B cell (primary cell): ENCODE data around the gene MRPL20. TPM values are rescaled to one million over a fixed set of nuclear protein-coding genes. Genes with fewer than 3 reads are reported as not detected.

Experiments
- ATAC-seq: fragments of 200-7000 bp; cut with Tn5 transposase; one replicate; pipeline ENCODE4 v1.10.0; 2021; ENCODE audit warnings: low read depth, mild to moderate bottlenecking, moderate number of reproducible peaks, moderate library complexity
- CTCF ChIA-PET: fragments of 350-600 bp; sonication (Branson Sonifier 250); formaldehyde crosslinking; loops from one replicate; lab custom pipeline; 2021; ENCODE audit warnings: antibody characterized with exemption, inconsistent platforms; lab: Charles Lee
- POLR2A ChIA-PET: fragments of 350-600 bp; sonication (Branson Sonifier 250); formaldehyde crosslinking; loops from one replicate; lab custom pipeline; 2021; ENCODE audit warnings: antibody characterized with exemption; lab: Charles Lee
- DNase-seq: peaks from one replicate; pipeline ENCODE4 v3.0.0; 2013
- H2AFZ ChIP-seq: 2 replicates; pipeline ENCODE4 v1.6.1; 2012; ENCODE audit warnings: mild to moderate bottlenecking, low read depth, low read length; ENCODE audit not compliant: insufficient read depth, poor library complexity, severe bottlenecking
- H3K27ac ChIP-seq, 2 donors: 1 replicate in 1 of 2; 2 replicates in 1 of 2; pipeline ENCODE4 v1.5.1; 2012 to 2013; ENCODE audit warnings: low read length in 2 of 2, mild to moderate bottlenecking in 2 of 2, moderate library complexity in 1 of 2
- H3K27me3 ChIP-seq, 4 experiments: fragments of 200-600 bp in 1 of 4; sonication (generic) in 1 of 4; replicated peaks in 1 of 4; 1 replicate in 2 of 4; 2 replicates in 2 of 4; pipeline versions ENCODE4 v1.6.1 to v1.7.0; 2013 to 2016; ENCODE audit warnings: low read length in 3 of 4, mild to moderate bottlenecking in 2 of 4, mixed read lengths in 1 of 4, moderate library complexity in 1 of 4; ENCODE audit not compliant: insufficient read depth in 4 of 4, control insufficient read depth in 3 of 4; ENCODE audit errors: control extremely low read depth in 1 of 4
- H3K36me3 ChIP-seq, 2 experiments: replicated peaks in 1 of 2; 1 replicate in 1 of 2; 2 replicates in 1 of 2; pipeline versions ENCODE4 v1.6.1 to v1.7.1; 2013; ENCODE audit warnings: low read length in 1 of 2; ENCODE audit not compliant: insufficient read depth in 2 of 2, control insufficient read depth in 1 of 2; ENCODE audit errors: control extremely low read depth in 1 of 2, extremely low read depth in 1 of 2
- H3K4me1 ChIP-seq, 2 donors: fragments of 200-600 bp in 1 of 2; sonication (generic) in 1 of 2; 1 replicate in 1 of 2; 2 replicates in 1 of 2; pipeline versions ENCODE4 v1.5.1 to v1.6.1; 2013 to 2017; ENCODE audit warnings: low read length in 2 of 2; ENCODE audit not compliant: control insufficient read depth in 2 of 2, insufficient read depth in 2 of 2
- H3K4me2 ChIP-seq: replicated peaks from 2 replicates; pipeline ENCODE3; 2012; ENCODE audit warnings: mild to moderate bottlenecking, low read depth, low read length; ENCODE audit not compliant: poor library complexity, severe bottlenecking
- H3K4me3 ChIP-seq, 5 experiments: fragments of 200-600 bp in 1 of 5; sonication (generic) in 1 of 5; 1 replicate in 3 of 5; 2 replicates in 2 of 5; pipeline versions ENCODE4 v1.5.1 to v1.7.0; 2011 to 2016; ENCODE audit warnings: low read length in 4 of 5, mild to moderate bottlenecking in 4 of 5, low read depth in 2 of 5, control low read depth in 1 of 5, moderate library complexity in 1 of 5; ENCODE audit not compliant: insufficient read depth in 1 of 5; ENCODE audit errors: control extremely low read depth in 1 of 5, extremely low read depth in 1 of 5
- H3K79me2 ChIP-seq: fragments of 200-600 bp; sonication (generic); one replicate; pipeline ENCODE4 v1.6.0; 2016; ENCODE audit warnings: low read length; ENCODE audit not compliant: control insufficient read depth, insufficient read depth
- H3K9ac ChIP-seq: fragments of 200-600 bp; sonication (generic); 2 replicates; pipeline ENCODE4 v1.6.1; 2017; ENCODE audit warnings: mild to moderate bottlenecking, low read length, moderate library complexity
- H3K9me3 ChIP-seq, 3 donors: one replicate each; pipeline versions ENCODE4 v1.6.1 to v1.7.1; 2013; ENCODE audit warnings: low read length in 2 of 3; ENCODE audit not compliant: control insufficient read depth in 2 of 3, insufficient read depth in 1 of 3; ENCODE audit errors: control extremely low read depth in 1 of 3
- H4K20me1 ChIP-seq: 2 replicates; pipeline ENCODE4 v1.6.0; 2012; ENCODE audit warnings: mild to moderate bottlenecking, low read length; ENCODE audit not compliant: insufficient read depth, control insufficient read depth, poor library complexity, severe bottlenecking
- H3K27ac Mint-ChIP-seq: one replicate; pipeline ENCODE4 v1.8.0; 2021; ENCODE audit warnings: mixed read lengths
- H3K27me3 Mint-ChIP-seq: one replicate; pipeline ENCODE4 v1.8.0; 2021; ENCODE audit warnings: mixed read lengths
- H3K4me1 Mint-ChIP-seq: one replicate; pipeline ENCODE4 v1.8.0; 2021; ENCODE audit warnings: mixed read lengths
- H3K4me3 Mint-ChIP-seq: one replicate; pipeline ENCODE4 v1.8.0; 2021; ENCODE audit warnings: mixed read lengths
- H3K9me3 Mint-ChIP-seq: one replicate; pipeline ENCODE4 v1.8.0; 2022; ENCODE audit warnings: mixed read lengths; ENCODE audit not compliant: insufficient read depth
- EZH2 ChIP-seq: IDR thresholded peaks from 2 replicates; pipeline ENCODE4 v1.6.1; 2012; ENCODE audit warnings: borderline replicate concordance, low read depth, mild to moderate bottlenecking, moderate library complexity, low read length; ENCODE audit not compliant: insufficient read depth, poor library complexity, severe bottlenecking
- WGBS: methylation state at CpG from one replicate; pipeline ENCODE4 v1.1.5; 2013; ENCODE audit warnings: missing lambda C conversion rate; ENCODE audit not compliant: insufficient coverage; 5-methylcytosine and 5-hydroxymethylcytosine counted together
- intact Hi-C: fragments of 100-400 bp; cut with micrococcal nuclease; formaldehyde crosslinking; loops from one replicate; pipeline ENCODE4 v1.10.0; 2022
- polyA plus RNA-seq: library from polyadenylated mRNA; depleted of rRNA; stranded (reverse); fragments of >200 nt; gene quantifications from 2 replicates; pipeline ENCODE4 v1.2.3, GENCODE V29; 2012
- total RNA-seq, 2 donors: library from RNA; stranded (reverse); fragments of 120-200 nt in 1 of 2; gene quantifications; 1 replicate in 1 of 2; 2 replicates in 1 of 2; pipeline versions ENCODE4 v1.2.3 to v1.2.4, GENCODE V29; 2013 to 2022
- TF ChIP-seq, protein P1 (sequence below): fragments of 200-600 bp; IDR thresholded peaks from one replicate; pipeline ENCODE4 v1.8.0; 2022; ENCODE audit warnings: antibody characterized with exemption, mild to moderate bottlenecking

MRPL20 gene
- total and polyA plus RNA-seq, 2 donors (not counting 1 experiment from before 2014, with no cell fraction given), result 55.9 to 119 TPM

DNA sequence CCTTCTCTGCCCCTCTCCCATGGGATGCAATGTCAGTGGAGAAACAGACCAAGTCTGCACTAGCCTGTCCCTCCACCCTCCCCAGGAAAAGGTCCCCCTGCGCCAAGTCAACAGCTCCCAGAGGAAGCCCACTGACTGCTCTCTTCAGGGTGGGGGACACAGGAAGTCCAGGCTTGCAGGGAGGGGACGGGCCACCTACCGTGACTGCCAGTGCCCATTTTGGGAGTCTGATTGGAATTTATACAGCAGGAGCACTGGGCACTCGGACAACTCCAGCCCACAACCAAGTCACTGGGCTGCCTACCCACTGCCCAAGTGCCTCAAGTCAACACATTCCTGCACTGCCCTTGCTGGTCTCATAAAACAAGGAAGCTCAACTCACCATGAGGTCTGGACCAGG, 14.1 kb downstream of the MRPL20 start:
- peaks cover 40% of the 10 kb centered on the region for H4K20me1 ChIP-seq
- Mint-ChIP-seq H3K4me1 (peaks cover 17% of the 10 kb centered on the region), H3K27ac (no peak overlapping the region), H3K4me3 (no peak overlapping the region), H3K9me3 (no peaks in the 10 kb centered on the region), H3K27me3 (no peaks in the 10 kb centered on the region)
- peaks cover 19 to 84% of the 10 kb centered on the region in 2 experiments for H3K36me3 ChIP-seq
- no peak overlapping the region for H2AFZ ChIP-seq
- ATAC-seq, result no peak
- TF ChIP-seq, protein P1, sequence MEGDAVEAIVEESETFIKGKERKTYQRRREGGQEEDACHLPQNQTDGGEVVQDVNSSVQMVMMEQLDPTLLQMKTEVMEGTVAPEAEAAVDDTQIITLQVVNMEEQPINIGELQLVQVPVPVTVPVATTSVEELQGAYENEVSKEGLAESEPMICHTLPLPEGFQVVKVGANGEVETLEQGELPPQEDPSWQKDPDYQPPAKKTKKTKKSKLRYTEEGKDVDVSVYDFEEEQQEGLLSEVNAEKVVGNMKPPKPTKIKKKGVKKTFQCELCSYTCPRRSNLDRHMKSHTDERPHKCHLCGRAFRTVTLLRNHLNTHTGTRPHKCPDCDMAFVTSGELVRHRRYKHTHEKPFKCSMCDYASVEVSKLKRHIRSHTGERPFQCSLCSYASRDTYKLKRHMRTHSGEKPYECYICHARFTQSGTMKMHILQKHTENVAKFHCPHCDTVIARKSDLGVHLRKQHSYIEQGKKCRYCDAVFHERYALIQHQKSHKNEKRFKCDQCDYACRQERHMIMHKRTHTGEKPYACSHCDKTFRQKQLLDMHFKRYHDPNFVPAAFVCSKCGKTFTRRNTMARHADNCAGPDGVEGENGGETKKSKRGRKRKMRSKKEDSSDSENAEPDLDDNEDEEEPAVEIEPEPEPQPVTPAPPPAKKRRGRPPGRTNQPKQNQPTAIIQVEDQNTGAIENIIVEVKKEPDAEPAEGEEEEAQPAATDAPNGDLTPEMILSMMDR, result no peak
- no peak for TF ChIP-seq EZH2
- DNase-seq, result no peak
- POLR2A ChIA-PET, result no interaction called here
- no peak overlapping the region for H3K9ac ChIP-seq
- H3K4me1 ChIP-seq, result peaks cover 5 to 9% of the 10 kb centered on the region in 2 donors
- no peak overlapping the region for H3K4me2 ChIP-seq
- H3K27ac ChIP-seq, result no peak overlapping the region
- H3K9me3 ChIP-seq, result no peaks in the 10 kb centered on the region
- no peaks in the 10 kb centered on the region for H3K27me3 ChIP-seq
- H3K79me2 ChIP-seq, result peaks cover 55% of the 10 kb centered on the region
- intact Hi-C loops, result no loop called here
- WGBS, result 100% methylated on average over 4 of the region's 4 CpGs
- CTCF ChIA-PET, result no interaction called here
- H3K4me3 ChIP-seq, result no peak overlapping the region

GRCh38 chr1:1391225-1391624, 15.9 kb downstream of the MRPL20 start:
- Histone ChIP-seq H3K4me2 (no peak overlapping the region), H3K4me3 (no peak overlapping the region), H3K79me2 (peaks cover 57% of the 10 kb centered on the region), H3K27ac (no peak overlapping the region), H3K27me3 (no peaks in the 10 kb centered on the region), H3K9me3 (no peaks in the 10 kb centered on the region), H2AFZ (no peak overlapping the region), H4K20me1 (peaks cover 58% of the 10 kb centered on the region), H3K4me1 (no peaks in the 10 kb centered on the region), H3K9ac (no peak overlapping the region), H3K36me3 (peaks cover 22 to 90% of the 10 kb centered on the region in 2 experiments)
- WGBS, result 96% methylated on average over 11 of the region's 12 CpGs
- no peak for ATAC-seq
- CTCF ChIA-PET, result interaction anchor here (1.0 kb wide), 1 partner anchor 8 kb away, joined by 3 read pairs; the partner anchor contains the start of gene CCNL2
- no peaks in the 10 kb centered on the region for H3K27me3 Mint-ChIP-seq
- POLR2A ChIA-PET, result no interaction called here
- TF ChIP-seq EZH2, result no peak
- TF ChIP-seq, protein P1, result no peak
- no peaks in the 10 kb centered on the region for H3K9me3 Mint-ChIP-seq
- H3K27ac Mint-ChIP-seq, result no peak overlapping the region
- intact Hi-C loops, result no loop called here
- H3K4me1 Mint-ChIP-seq, result peaks cover 10% of the 10 kb centered on the region
- no peak overlapping the region for H3K4me3 Mint-ChIP-seq
- no peak for DNase-seq
